Measurements from ENCODE around the gene APCDD1. TPM values are rescaled to one million over a fixed set of nuclear protein-coding genes. Genes with fewer than 3 reads are reported as not detected.

The APCDD1 gene
- polyA plus RNA-seq, 1 of the 3 experiments (the other 2 are of a cell fraction): 0.02 TPM

- H3K9me2 ChIP-seq: no peaks in the 10 kb centered on the region
- peaks cover 44% of the 10 kb centered on the region for H4K20me1 ChIP-seq (ENCODE audit: insufficient read depth)
- no peaks in the 10 kb centered on the region for H3K27me3 ChIP-seq (ENCODE audit: insufficient read depth)
- H3K79me2 ChIP-seq (ENCODE audit: insufficient read depth): peaks cover 78% of the 10 kb centered on the region
- H3K36me3 ChIP-seq (replicated peaks in 1 of 2; ENCODE audit: control insufficient read depth in 1 of 2, insufficient read depth in 2 of 2, low read length in 1 of 2): peaks cover 23% of the 10 kb centered on the region in 2 experiments
- WGBS (ENCODE audit: low lambda C conversion rate): 98% methylated on average over 3 of the region's 3 CpGs
- no peak overlapping the region for H3K4me2 ChIP-seq
- H3F3A ChIP-seq (replicated peaks; ENCODE audit: insufficient read depth): peaks cover 5% of the 10 kb centered on the region
- ChIA-PET CTCF (interaction anchor here (1.5 kb wide), 1 partner anchor 9 kb away, joined by 3 read pairs; no protein-coding TSS in a partner anchor), POLR2A (no interaction called here)
- H3K4me3 ChIP-seq (ENCODE audit: low read depth in 2 of 2, low read length in 1 of 2): no peak overlapping the region
- no peaks in the 10 kb centered on the region for H3K9me3 ChIP-seq
- peaks cover 6 to 9% of the 10 kb centered on the region in 2 experiments for H3K4me1 ChIP-seq (ENCODE audit: control insufficient read depth in 1 of 2, insufficient read depth in 2 of 2, low read depth in 1 of 2, low read length in 1 of 2)
- no peak overlapping the region for H3K9ac ChIP-seq
- H3K27ac ChIP-seq (ENCODE audit: low read depth in 2 of 2, low read length in 1 of 2): no peak overlapping the region
- TF ChIP-seq CHD2 (IDR thresholded peaks at IDR 0.05; ENCODE audit: low read length, partially characterized antibody) (no peak), GATA2 (CRISPR knock-in tag; IDR thresholded peaks at IDR 0.05) (no peak), ZBTB33 (IDR thresholded peaks at IDR 0.05; ENCODE audit: borderline replicate concordance, low read depth) (no peak), TCF12 (IDR thresholded peaks at IDR 0.05) (no peak), TAF1 (IDR thresholded peaks at IDR 0.05; ENCODE audit: borderline replicate concordance, low read depth, low read length) (no peak), SMC3 (IDR thresholded peaks at IDR 0.05; ENCODE audit: low read depth, low read length) (no peak), EP300 (IDR thresholded peaks at IDR 0.05; ENCODE audit: borderline replicate concordance in 1 of 2, low read depth in 1 of 2, low read length in 1 of 2) (no peak), CTCF (IDR thresholded peaks at IDR 0.05) (no peak), RAD21 (IDR thresholded peaks at IDR 0.05; ENCODE audit: low read length) (no peak), PBX3 (IDR thresholded peaks at IDR 0.05) (no peak), GABPA (IDR thresholded peaks at IDR 0.05; ENCODE audit: low read depth) (no peak), ELF1 (IDR thresholded peaks at IDR 0.05) (no peak), USF2 (IDR thresholded peaks at IDR 0.05; ENCODE audit: borderline replicate concordance, low read depth, low read length) (no peak), JUND (IDR thresholded peaks at IDR 0.05) (no peak), NFIC (IDR thresholded peaks at IDR 0.05; ENCODE audit: borderline replicate concordance) (no peak), FOXM1 (IDR thresholded peaks at IDR 0.05; ENCODE audit: low read depth) (no peak), MEF2A (IDR thresholded peaks at IDR 0.05; ENCODE audit: borderline replicate concordance, low read depth) (no peak)
- no peak overlapping the region for H2AFZ ChIP-seq (ENCODE audit: low read depth)
- no peak for DNase-seq
Observed at GRCh38 chr18:10530002-10530401, 75.6 kb downstream of the APCDD1 start.
